Neural cell (in vitro differentiated cells): ENCODE results near the gene CDHR2. TPM values are rescaled to one million over a fixed set of nuclear protein-coding genes. Genes with fewer than 3 reads are reported as not detected.
"Not testable (repeated sequence)": the region's sequence is repeated elsewhere in the genome, so short reads cannot be mapped to it uniquely, and the experiment has no call there.

Experiments
- H2AFZ ChIP-seq: fragments of 200-600, 300-800 bp; sonication (generic), shearing (Covaris generic); 2 replicates; pipeline ENCODE4 v1.6.0; 2014; ENCODE audit warnings: low read depth, mild to moderate bottlenecking, antibody characterized with exemption, low read length, moderate library complexity
- H3F3A ChIP-seq: fragments of 200-600 bp; shearing (Covaris generic); 2 replicates; pipeline ENCODE4 v1.6.1; 2016; ENCODE audit warnings: mild to moderate bottlenecking, moderate library complexity, mixed read lengths, antibody characterized with exemption, low read length; ENCODE audit not compliant: insufficient read depth, poor library complexity, severe bottlenecking
- H3K27ac ChIP-seq: fragments of 200-600, 300-800 bp; sonication (generic), shearing (Covaris generic); 2 replicates; pipeline ENCODE4 v1.5.1; 2014; ENCODE audit warnings: mild to moderate bottlenecking, low read length, moderate library complexity
- H3K27me3 ChIP-seq: fragments of 300-800, 200-600 bp; sonication (generic), shearing (Covaris generic); 2 replicates; pipeline ENCODE4 v1.6.0; 2014; ENCODE audit warnings: mild to moderate bottlenecking, low read depth, low read length, moderate library complexity; ENCODE audit not compliant: insufficient read depth
- H3K36me3 ChIP-seq: fragments of 300-800, 200-600 bp; sonication (generic), shearing (Covaris generic); 2 replicates; pipeline ENCODE4 v1.5.1; 2014; ENCODE audit warnings: mild to moderate bottlenecking, antibody characterized with exemption, low read length, moderate library complexity; ENCODE audit not compliant: insufficient read depth
- H3K4me2 ChIP-seq: fragments of 300-800, 200-600 bp; sonication (generic), shearing (Covaris generic); 2 replicates; pipeline ENCODE4 v1.6.0; 2014; ENCODE audit warnings: mild to moderate bottlenecking, low read length
- H3K4me3 ChIP-seq: fragments of 300-800, 200-600 bp; sonication (generic), shearing (Covaris generic); 2 replicates; pipeline ENCODE4 v1.5.1; 2014; ENCODE audit warnings: mild to moderate bottlenecking, low read length, moderate library complexity
- H3K79me2 ChIP-seq: fragments of 200-600 bp; shearing (Covaris generic); replicated peaks from 2 replicates; pipeline ENCODE4 v1.6.0; 2014; ENCODE audit warnings: mild to moderate bottlenecking, low read length, moderate library complexity; ENCODE audit not compliant: insufficient read depth
- H3K9ac ChIP-seq: fragments of 300-800, 200-600 bp; sonication (generic), shearing (Covaris generic); 2 replicates; pipeline ENCODE4 v1.6.1; 2016; ENCODE audit warnings: mild to moderate bottlenecking, low read length, mixed read lengths
- H3K9me2 ChIP-seq: fragments of 200-600 bp; shearing (Covaris generic); 2 replicates; pipeline ENCODE4 v1.6.1; 2016; ENCODE audit warnings: mild to moderate bottlenecking, low read length, mixed read lengths; ENCODE audit not compliant: insufficient read depth
- H3K9me3 ChIP-seq: fragments of 200-600, 300-800 bp; sonication (generic), shearing (Covaris generic); 2 replicates; pipeline ENCODE4 v1.6.1; 2016; ENCODE audit warnings: mild to moderate bottlenecking, mixed run types, low read length, moderate library complexity, mixed read lengths
- H4K20me1 ChIP-seq: fragments of 200-600 bp; shearing (Covaris generic); 2 replicates; pipeline ENCODE4 v1.6.1; 2016; ENCODE audit warnings: mild to moderate bottlenecking, mixed run types; ENCODE audit not compliant: insufficient read depth
- EP300 ChIP-seq: fragments of 450-650 bp; conservative IDR thresholded peaks from 2 replicates; pipeline ENCODE4 v1.6.1; 2014; ENCODE audit warnings: antibody characterized with exemption, mild to moderate bottlenecking, moderate library complexity; ENCODE audit not compliant: poor library complexity, severe bottlenecking
- EZH2 ChIP-seq: fragments of 200-600, 300-800 bp; shearing (Covaris generic), sonication (generic); IDR thresholded peaks from 2 replicates; pipeline ENCODE4 v1.6.1; 2014; ENCODE audit warnings: antibody characterized with exemption, low read length, borderline replicate concordance, mild to moderate bottlenecking; ENCODE audit not compliant: insufficient read depth, poor library complexity, severe bottlenecking
- MXI1 ChIP-seq: fragments of 450-650 bp; conservative IDR thresholded peaks from 2 replicates; pipeline ENCODE4 v1.6.1; 2014; ENCODE audit warnings: antibody characterized with exemption, mild to moderate bottlenecking; ENCODE audit not compliant: poor library complexity, severe bottlenecking
- POLR2AphosphoS5 ChIP-seq: IDR thresholded peaks from 2 replicates; pipeline ENCODE4 v1.6.1; 2012
- RAD21 ChIP-seq: fragments of 450-650 bp; conservative IDR thresholded peaks from 2 replicates; pipeline ENCODE4 v1.6.1; 2014; ENCODE audit warnings: antibody characterized with exemption, mild to moderate bottlenecking, moderate library complexity
- SMC3 ChIP-seq: fragments of 450-650 bp; conservative IDR thresholded peaks from 2 replicates; pipeline ENCODE4 v1.6.1; 2014; ENCODE audit warnings: antibody characterized with exemption, mild to moderate bottlenecking, moderate library complexity; ENCODE audit not compliant: poor library complexity
- TAF1 ChIP-seq: IDR thresholded peaks from 2 replicates; pipeline ENCODE4 v1.6.1; 2012; ENCODE audit warnings: low read depth
- polyA plus RNA-seq: library from polyadenylated mRNA; depleted of rRNA; stranded (reverse); fragments of >200 nt; gene quantifications from 2 replicates; pipeline ENCODE4 v1.2.3, GENCODE V29; 2014
- TF ChIP-seq, protein P1 (sequence below): IDR thresholded peaks from 2 replicates; pipeline ENCODE4 v1.6.1; 2012; ENCODE audit warnings: borderline replicate concordance
- TF ChIP-seq, protein P2 (sequence below): fragments of 450-650 bp; IDR thresholded peaks from 2 replicates; pipeline ENCODE4 v1.5.1; 2014; ENCODE audit warnings: antibody characterized with exemption, mild to moderate bottlenecking, moderate library complexity; ENCODE audit not compliant: poor library complexity, severe bottlenecking

CDHR2 gene
- polyA plus RNA-seq, 1 donor from 2014 or later, result 1.0 TPM

DNA sequence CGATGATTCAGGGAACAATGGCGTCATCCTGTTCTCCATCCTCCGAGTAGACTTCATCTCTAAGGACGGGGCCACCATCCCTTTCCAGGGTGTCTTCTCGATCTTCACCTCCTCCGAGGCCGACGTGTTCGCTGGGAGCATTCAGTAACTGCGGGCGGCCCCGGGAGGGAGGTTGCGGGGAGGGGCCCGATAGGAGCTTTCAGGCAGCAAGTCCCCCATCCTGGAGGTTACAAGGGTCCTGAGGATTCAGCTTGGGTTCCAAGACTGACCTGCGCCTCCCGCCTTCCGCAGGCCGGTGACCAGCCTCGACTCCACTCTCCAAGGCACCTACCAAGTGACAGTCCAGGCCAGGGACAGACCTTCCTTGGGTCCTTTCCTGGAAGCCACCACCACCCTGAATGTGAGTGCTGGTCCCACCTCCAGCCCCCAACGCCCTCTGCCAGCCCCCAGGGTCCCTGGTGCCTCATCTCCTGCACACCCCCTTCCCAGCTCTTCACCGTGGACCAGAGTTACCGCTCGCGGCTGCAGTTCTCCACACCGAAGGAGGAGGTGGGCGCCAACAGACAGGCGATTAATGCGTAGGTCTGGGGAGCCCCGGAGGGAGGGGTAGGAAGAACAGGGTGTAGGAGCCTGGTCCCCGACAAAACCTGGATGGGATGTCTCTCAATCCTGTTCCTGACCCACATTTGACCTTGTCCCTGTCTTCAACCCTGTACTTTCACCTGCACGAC, 40.1 kb downstream of the CDHR2 start:
- H3K79me2 ChIP-seq, result no peaks in the 10 kb centered on the region
- no peak overlapping the region for H3K27ac ChIP-seq
- TF ChIP-seq, protein P1, sequence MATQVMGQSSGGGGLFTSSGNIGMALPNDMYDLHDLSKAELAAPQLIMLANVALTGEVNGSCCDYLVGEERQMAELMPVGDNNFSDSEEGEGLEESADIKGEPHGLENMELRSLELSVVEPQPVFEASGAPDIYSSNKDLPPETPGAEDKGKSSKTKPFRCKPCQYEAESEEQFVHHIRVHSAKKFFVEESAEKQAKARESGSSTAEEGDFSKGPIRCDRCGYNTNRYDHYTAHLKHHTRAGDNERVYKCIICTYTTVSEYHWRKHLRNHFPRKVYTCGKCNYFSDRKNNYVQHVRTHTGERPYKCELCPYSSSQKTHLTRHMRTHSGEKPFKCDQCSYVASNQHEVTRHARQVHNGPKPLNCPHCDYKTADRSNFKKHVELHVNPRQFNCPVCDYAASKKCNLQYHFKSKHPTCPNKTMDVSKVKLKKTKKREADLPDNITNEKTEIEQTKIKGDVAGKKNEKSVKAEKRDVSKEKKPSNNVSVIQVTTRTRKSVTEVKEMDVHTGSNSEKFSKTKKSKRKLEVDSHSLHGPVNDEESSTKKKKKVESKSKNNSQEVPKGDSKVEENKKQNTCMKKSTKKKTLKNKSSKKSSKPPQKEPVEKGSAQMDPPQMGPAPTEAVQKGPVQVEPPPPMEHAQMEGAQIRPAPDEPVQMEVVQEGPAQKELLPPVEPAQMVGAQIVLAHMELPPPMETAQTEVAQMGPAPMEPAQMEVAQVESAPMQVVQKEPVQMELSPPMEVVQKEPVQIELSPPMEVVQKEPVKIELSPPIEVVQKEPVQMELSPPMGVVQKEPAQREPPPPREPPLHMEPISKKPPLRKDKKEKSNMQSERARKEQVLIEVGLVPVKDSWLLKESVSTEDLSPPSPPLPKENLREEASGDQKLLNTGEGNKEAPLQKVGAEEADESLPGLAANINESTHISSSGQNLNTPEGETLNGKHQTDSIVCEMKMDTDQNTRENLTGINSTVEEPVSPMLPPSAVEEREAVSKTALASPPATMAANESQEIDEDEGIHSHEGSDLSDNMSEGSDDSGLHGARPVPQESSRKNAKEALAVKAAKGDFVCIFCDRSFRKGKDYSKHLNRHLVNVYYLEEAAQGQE, result no peak
- TF ChIP-seq SMC3, result no peak
- TF ChIP-seq RAD21, result no peak
- TF ChIP-seq, protein P2, sequence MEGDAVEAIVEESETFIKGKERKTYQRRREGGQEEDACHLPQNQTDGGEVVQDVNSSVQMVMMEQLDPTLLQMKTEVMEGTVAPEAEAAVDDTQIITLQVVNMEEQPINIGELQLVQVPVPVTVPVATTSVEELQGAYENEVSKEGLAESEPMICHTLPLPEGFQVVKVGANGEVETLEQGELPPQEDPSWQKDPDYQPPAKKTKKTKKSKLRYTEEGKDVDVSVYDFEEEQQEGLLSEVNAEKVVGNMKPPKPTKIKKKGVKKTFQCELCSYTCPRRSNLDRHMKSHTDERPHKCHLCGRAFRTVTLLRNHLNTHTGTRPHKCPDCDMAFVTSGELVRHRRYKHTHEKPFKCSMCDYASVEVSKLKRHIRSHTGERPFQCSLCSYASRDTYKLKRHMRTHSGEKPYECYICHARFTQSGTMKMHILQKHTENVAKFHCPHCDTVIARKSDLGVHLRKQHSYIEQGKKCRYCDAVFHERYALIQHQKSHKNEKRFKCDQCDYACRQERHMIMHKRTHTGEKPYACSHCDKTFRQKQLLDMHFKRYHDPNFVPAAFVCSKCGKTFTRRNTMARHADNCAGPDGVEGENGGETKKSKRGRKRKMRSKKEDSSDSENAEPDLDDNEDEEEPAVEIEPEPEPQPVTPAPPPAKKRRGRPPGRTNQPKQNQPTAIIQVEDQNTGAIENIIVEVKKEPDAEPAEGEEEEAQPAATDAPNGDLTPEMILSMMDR, result no peak
- TF ChIP-seq POLR2AphosphoS5, result no peak
- TF ChIP-seq EP300, result no peak
- TF ChIP-seq MXI1, result no peak
- no peak for TF ChIP-seq TAF1
- no peak for TF ChIP-seq EZH2
- no peaks in the 10 kb centered on the region for H4K20me1 ChIP-seq
- no peaks in the 10 kb centered on the region for H3K27me3 ChIP-seq
- peaks cover 6% of the 10 kb centered on the region for H3K36me3 ChIP-seq
- no peak overlapping the region for H3K4me2 ChIP-seq
- H3K4me3 ChIP-seq, result no peak overlapping the region
- no peak overlapping the region for H3K9ac ChIP-seq
- H3F3A ChIP-seq, result no peaks in the 10 kb centered on the region
- peaks cover 2% of the 10 kb centered on the region for H3K9me3 ChIP-seq
- no peaks in the 10 kb centered on the region for H3K9me2 ChIP-seq
- no peak overlapping the region for H2AFZ ChIP-seq

DNA sequence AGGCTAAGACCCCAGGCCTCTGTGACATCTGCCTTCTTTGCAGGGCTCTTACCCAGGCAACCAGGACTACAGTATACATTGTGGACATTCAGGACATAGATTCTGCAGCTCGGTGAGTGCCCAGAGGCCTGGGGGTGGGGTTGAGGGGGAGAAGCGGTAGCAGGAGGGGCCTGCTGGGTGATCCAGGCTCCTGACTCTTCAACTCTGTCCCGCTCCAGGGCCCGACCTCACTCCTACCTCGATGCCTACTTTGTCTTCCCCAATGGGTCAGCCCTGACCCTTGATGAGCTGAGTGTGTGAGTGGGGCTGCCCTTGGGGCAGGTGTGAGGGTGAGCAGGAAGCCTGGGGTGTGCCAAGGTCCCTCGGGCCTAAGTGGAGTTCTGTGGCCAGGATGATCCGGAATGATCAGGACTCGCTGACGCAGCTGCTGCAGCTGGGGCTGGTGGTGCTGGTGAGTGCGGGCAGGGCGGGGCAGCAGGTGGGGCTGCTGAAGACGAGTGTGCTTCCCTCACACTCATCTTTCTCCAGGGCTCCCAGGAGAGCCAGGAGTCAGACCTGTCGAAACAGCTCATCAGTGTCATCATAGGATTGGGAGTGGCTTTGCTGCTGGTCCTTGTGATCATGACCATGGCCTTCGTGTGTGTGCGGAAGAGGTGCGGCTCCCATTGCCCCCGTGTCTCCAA, 41.0 kb downstream of the CDHR2 start:
- H3K9me2 ChIP-seq, result no peaks in the 10 kb centered on the region
- no peaks in the 10 kb centered on the region for H3K27me3 ChIP-seq
- H3K79me2 ChIP-seq, result no peaks in the 10 kb centered on the region
- no peaks in the 10 kb centered on the region for H3K9me3 ChIP-seq
- no peak overlapping the region for H3K4me3 ChIP-seq
- no peaks in the 10 kb centered on the region for H4K20me1 ChIP-seq
- H3K4me2 ChIP-seq, result no peak overlapping the region
- H2AFZ ChIP-seq, result no peak overlapping the region
- H3K27ac ChIP-seq, result no peak overlapping the region
- no peak overlapping the region for H3K9ac ChIP-seq
- TF ChIP-seq MXI1 (no peak), POLR2AphosphoS5 (peak; percentile 7)
- H3K36me3 ChIP-seq, result peaks cover 6% of the 10 kb centered on the region
- H3F3A ChIP-seq, result no peaks in the 10 kb centered on the region

DNA sequence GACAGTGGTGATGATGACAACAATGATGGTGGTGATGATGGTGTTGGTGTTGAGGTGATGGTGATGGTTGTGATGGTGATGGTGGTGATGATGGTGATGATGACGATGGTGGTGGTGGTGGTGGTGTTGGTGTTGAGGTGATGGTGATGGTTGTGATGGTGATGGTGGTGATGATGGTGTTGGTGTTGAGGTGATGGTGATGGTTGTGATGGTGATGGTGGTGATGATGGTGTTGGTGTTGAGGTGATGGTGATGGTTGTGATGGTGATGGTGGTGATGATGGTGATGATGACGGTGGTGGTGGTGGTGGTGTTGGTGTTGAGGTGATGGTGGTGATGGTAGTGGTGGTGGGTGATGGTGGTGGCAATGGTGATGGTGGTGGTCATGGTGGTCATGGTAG, 42.5 kb downstream of the CDHR2 start:
- not testable (repeated sequence) for H3K27ac ChIP-seq, H3K9ac ChIP-seq, H3K27me3 ChIP-seq, H4K20me1 ChIP-seq, H3K36me3 ChIP-seq, H3K79me2 ChIP-seq, H3K4me3 ChIP-seq, H3K4me2 ChIP-seq, H3F3A ChIP-seq, H3K9me3 ChIP-seq, H3K9me2 ChIP-seq, H2AFZ ChIP-seq
